PC-3 (cell line): Measurements from ENCODE around the gene SFN. TPM values are rescaled to one million over a fixed set of nuclear protein-coding genes. Genes with fewer than 3 reads are reported as not detected.

Source experiments
- ATAC-seq: fragments of 200-7000 bp; cut with Tn5 transposase; 2 replicates; pipeline ENCODE4 v1.9.1; 2020; ENCODE audit warnings: mild to moderate bottlenecking, moderate library complexity
- BruUV-seq: library from RNA; stranded (reverse); fragments of 400-500 nt; replicated peaks from 2 replicates; lab custom pipeline; 2021; lab: Mats Ljungman, UMichigan
- CTCF ChIA-PET: fragments of 300-600 bp; sonication (Branson Sonifier 250); formaldehyde crosslinking; loops from one replicate; lab custom pipeline; 2022; ENCODE audit warnings: antibody characterized with exemption; lab: Charles Lee
- POLR2A ChIA-PET: fragments of 300-600 bp; sonication (Branson Sonifier 250); formaldehyde crosslinking; loops from one replicate; lab custom pipeline; 2022; ENCODE audit warnings: antibody characterized with exemption; ENCODE audit not compliant: unreplicated experiment; lab: Charles Lee
- DNase-seq: peaks from one replicate; pipeline ENCODE4 v3.0.0-alpha.2; 2015
- H2AFZ ChIP-seq: fragments of 300-600 bp; sonication (generic); 2 replicates; pipeline ENCODE4 v1.6.0; 2016; ENCODE audit warnings: antibody characterized with exemption, low read length
- H3F3A ChIP-seq: fragments of 300-600 bp; sonication (generic); one replicate; pipeline ENCODE4 v1.6.0; 2017; ENCODE audit warnings: antibody characterized with exemption, low read length, control low read depth, mild to moderate bottlenecking; ENCODE audit not compliant: unreplicated experiment
- H3K27ac ChIP-seq: fragments of 300-600 bp; sonication (generic); 2 replicates; pipeline ENCODE4 v1.5.1; 2016; ENCODE audit warnings: mild to moderate bottlenecking, low read length
- H3K27me3 ChIP-seq: fragments of 300-600 bp; sonication (generic); 2 replicates; pipeline ENCODE4 v1.6.1; 2016; ENCODE audit warnings: low read length, mixed read lengths
- H3K36me3 ChIP-seq: fragments of 300-600 bp; sonication (generic); 2 replicates; pipeline ENCODE4 v1.6.1; 2016; ENCODE audit warnings: low read depth, mixed run types, low read length, mixed read lengths
- H3K4me1 ChIP-seq: fragments of 300-600 bp; sonication (generic); 2 replicates; pipeline ENCODE4 v1.5.1; 2016; ENCODE audit warnings: low read length; ENCODE audit not compliant: insufficient read depth
- H3K4me2 ChIP-seq: fragments of 300-600 bp; sonication (generic); 2 replicates; pipeline ENCODE4 v1.6.0; 2016; ENCODE audit warnings: low read length
- H3K4me3 ChIP-seq: fragments of 300-600 bp; sonication (generic); 2 replicates; pipeline ENCODE4 v1.5.1; 2016; ENCODE audit warnings: mild to moderate bottlenecking, low read length, mixed read lengths
- H3K79me2 ChIP-seq: fragments of 300-600 bp; sonication (generic); 2 replicates; pipeline ENCODE4 v1.6.1; 2017; ENCODE audit warnings: low read length, mixed read lengths
- H3K9ac ChIP-seq: fragments of 300-600 bp; sonication (generic); 2 replicates; pipeline ENCODE4 v1.6.0; 2016; ENCODE audit warnings: mild to moderate bottlenecking, low read length
- H3K9me2 ChIP-seq: fragments of 300-600 bp; sonication (generic); replicated peaks from 2 replicates; pipeline ENCODE4 v1.6.1; 2016; ENCODE audit warnings: mixed run types, low read length, mixed read lengths
- H3K9me3 ChIP-seq: fragments of 300-600 bp; sonication (generic); 2 replicates; pipeline ENCODE4 v1.6.1; 2016; ENCODE audit warnings: low read length, mixed read lengths
- H4K20me1 ChIP-seq: fragments of 300-600 bp; sonication (generic); 2 replicates; pipeline ENCODE4 v1.6.1; 2016; ENCODE audit warnings: low read length, mixed read lengths
- EZH2 ChIP-seq: fragments of 300-600 bp; sonication (generic); IDR thresholded peaks from one replicate; pipeline ENCODE4 v1.6.1; 2017; ENCODE audit warnings: antibody characterized with exemption, mild to moderate bottlenecking, low read length; ENCODE audit not compliant: unreplicated experiment
- EZH2phosphoT487 ChIP-seq: fragments of 300-600 bp; sonication (generic); IDR thresholded peaks from 2 replicates; pipeline ENCODE4 v1.6.1; 2018; ENCODE audit warnings: mild to moderate bottlenecking, antibody characterized with exemption, low read length, borderline replicate concordance
- intact Hi-C: fragments of 100-400 bp; cut with micrococcal nuclease; formaldehyde crosslinking; loops from 2 replicates; pipeline ENCODE4 v1.9.0; 2023
- total RNA-seq: library from RNA; depleted of rRNA; stranded (reverse); fragments of >200 nt; gene quantifications from 2 replicates; pipeline ENCODE4 v1.2.3, GENCODE V29; 2014
- TF ChIP-seq, protein P1 (sequence below): fragments of 300-600 bp; sonication (generic); conservative IDR thresholded peaks from 2 replicates; pipeline ENCODE4 v1.5.1; 2017; ENCODE audit warnings: antibody characterized with exemption, low read depth, mild to moderate bottlenecking, low read length

SFN gene
- total RNA-seq, 1 experiment from 2014 or later = 411 TPM

GRCh38 chr1:26882696-26883463, 19.9 kb downstream of the SFN start:
- H3K27ac ChIP-seq = no peak overlapping the region
- H3K9me3 ChIP-seq = no peaks in the 10 kb centered on the region
- H3K9me2 ChIP-seq = no peaks in the 10 kb centered on the region
- no peak overlapping the region for H2AFZ ChIP-seq
- H3K36me3 ChIP-seq = peaks cover 45% of the 10 kb centered on the region
- no peak overlapping the region for H3K9ac ChIP-seq
- H4K20me1 ChIP-seq = no peaks in the 10 kb centered on the region
- no peak for DNase-seq
- intact Hi-C loops = no loop called here
- no peak overlapping the region for H3K4me3 ChIP-seq
- ChIA-PET CTCF (no interaction called here), POLR2A (no interaction called here)
- no peaks in the 10 kb centered on the region for H3K27me3 ChIP-seq
- ATAC-seq = no peak
- H3K4me1 ChIP-seq = peaks cover under 1% of the 10 kb centered on the region
- peaks cover 20% of the 10 kb centered on the region for H3K79me2 ChIP-seq
- no peak overlapping the region for H3K4me2 ChIP-seq
- peaks cover 5% of the 10 kb centered on the region for H3F3A ChIP-seq
- TF ChIP-seq EZH2phosphoT487 = no peak
- TF ChIP-seq EZH2 = no peak
- TF ChIP-seq, protein P1, sequence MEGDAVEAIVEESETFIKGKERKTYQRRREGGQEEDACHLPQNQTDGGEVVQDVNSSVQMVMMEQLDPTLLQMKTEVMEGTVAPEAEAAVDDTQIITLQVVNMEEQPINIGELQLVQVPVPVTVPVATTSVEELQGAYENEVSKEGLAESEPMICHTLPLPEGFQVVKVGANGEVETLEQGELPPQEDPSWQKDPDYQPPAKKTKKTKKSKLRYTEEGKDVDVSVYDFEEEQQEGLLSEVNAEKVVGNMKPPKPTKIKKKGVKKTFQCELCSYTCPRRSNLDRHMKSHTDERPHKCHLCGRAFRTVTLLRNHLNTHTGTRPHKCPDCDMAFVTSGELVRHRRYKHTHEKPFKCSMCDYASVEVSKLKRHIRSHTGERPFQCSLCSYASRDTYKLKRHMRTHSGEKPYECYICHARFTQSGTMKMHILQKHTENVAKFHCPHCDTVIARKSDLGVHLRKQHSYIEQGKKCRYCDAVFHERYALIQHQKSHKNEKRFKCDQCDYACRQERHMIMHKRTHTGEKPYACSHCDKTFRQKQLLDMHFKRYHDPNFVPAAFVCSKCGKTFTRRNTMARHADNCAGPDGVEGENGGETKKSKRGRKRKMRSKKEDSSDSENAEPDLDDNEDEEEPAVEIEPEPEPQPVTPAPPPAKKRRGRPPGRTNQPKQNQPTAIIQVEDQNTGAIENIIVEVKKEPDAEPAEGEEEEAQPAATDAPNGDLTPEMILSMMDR = no peak
- BruUV-seq = no TSS peak

DNA sequence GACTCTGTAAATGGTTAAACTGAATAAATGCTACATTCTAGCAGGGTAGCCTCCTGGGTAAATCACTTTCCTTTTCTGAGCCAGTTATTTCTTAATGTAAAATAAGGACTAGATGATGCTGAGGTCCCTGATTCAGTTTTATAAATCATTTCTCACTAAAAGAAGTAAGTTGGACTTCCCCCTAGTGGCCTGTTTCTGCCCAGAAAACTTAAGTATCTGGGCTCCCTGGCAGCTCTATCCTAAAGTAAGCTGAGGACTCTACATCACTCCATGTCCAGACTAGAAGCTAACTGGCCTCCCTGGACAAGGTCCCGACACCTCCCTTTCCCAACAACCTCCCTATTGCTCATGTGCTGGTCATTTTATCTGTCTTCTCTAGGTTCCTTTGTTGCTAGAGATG, 24.2 kb downstream of the SFN start:
- peak; percentile 66 for DNase-seq
- no peak overlapping the region for H3K4me3 ChIP-seq

More for the DNA sequence above, 24.2 kb downstream of the SFN start:
- H2AFZ ChIP-seq = no peak overlapping the region
- H3F3A ChIP-seq = no peaks in the 10 kb centered on the region
- no peaks in the 10 kb centered on the region for H3K9me2 ChIP-seq
- ATAC-seq = peak; percentile 37
- no peak overlapping the region for H3K9ac ChIP-seq
- no peak overlapping the region for H3K4me2 ChIP-seq
- no peaks in the 10 kb centered on the region for H3K9me3 ChIP-seq
- H3K36me3 ChIP-seq = peaks cover 42% of the 10 kb centered on the region
- H3K27ac ChIP-seq = no peak overlapping the region
- H3K79me2 ChIP-seq = peaks cover 42% of the 10 kb centered on the region
- H3K4me1 ChIP-seq = peaks cover 16% of the 10 kb centered on the region
- CTCF ChIA-PET = interaction anchor here (0.7 to 1.0 kb wide), 2 partner anchors 22 to 115 kb away, joined by 4 to 5 read pairs; no protein-coding TSS in a partner anchor
- TF ChIP-seq, protein P1 = peak; percentile 68
- TF ChIP-seq EZH2phosphoT487 (no peak), EZH2 (no peak)
- BruUV-seq = no TSS peak
- POLR2A ChIA-PET = interaction anchor here (1.3 kb wide), 1 partner anchor 22 kb away, joined by 5 read pairs; no protein-coding TSS in a partner anchor
- H4K20me1 ChIP-seq = no peaks in the 10 kb centered on the region
- no peaks in the 10 kb centered on the region for H3K27me3 ChIP-seq
- intact Hi-C loops = no loop called here
